Stimulated activated naive CD8-positive, alpha-beta T cell treated with anti-CD3 and anti-CD28 coated beads, Interleukin-15, Interleukin-2, amounts not matched to agents 100 U/mL and 50 U/mL, for 24 hours (primary cell): ENCODE measurements around the gene YTHDF1.

Experiments
- ATAC-seq: fragments of 150-1000 bp; cut with Tn5 transposase; one replicate; pipeline ENCODE4 v1.10.0; 2021
- DNase-seq: peaks from one replicate; pipeline ENCODE4 v3.0.0; 2021

The YTHDF1 gene

GRCh38 chr20:63155266-63156165, 60.4 kb downstream of the YTHDF1 start:
- DNase-seq (no peak), ATAC-seq (no peak)

GRCh38 chr20:63154395-63154794, 61.5 kb downstream of the YTHDF1 start:
- ATAC-seq = no peak
- no peak for DNase-seq

- ATAC-seq = no peak
Observed at GRCh38 chr20:63153254-63154221, 62.4 kb downstream of the YTHDF1 start.

GRCh38 chr20:63152322-63153253, 63.3 kb downstream of the YTHDF1 start:
- DNase-seq = no peak
- no peak for ATAC-seq

More at GRCh38 chr20:63153254-63154221, 62.4 kb downstream of the YTHDF1 start:
- no peak for DNase-seq

GRCh38 chr20:63151554-63152321, 64.2 kb downstream of the YTHDF1 start:
- DNase-seq (no peak), ATAC-seq (no peak)

GRCh38 chr20:63150911-63151531, 64.9 kb downstream of the YTHDF1 start:
- no peak for DNase-seq
- ATAC-seq = no peak

- no peak for DNase-seq
- ATAC-seq = no peak
Observed at GRCh38 chr20:63150391-63150898, 65.5 kb downstream of the YTHDF1 start.

GRCh38 chr20:63149531-63150192, 66.3 kb downstream of the YTHDF1 start:
- DNase-seq (no peak), ATAC-seq (no peak)

- ATAC-seq = no peak
- no peak for DNase-seq
Observed at GRCh38 chr20:63148696-63149095, 67.2 kb downstream of the YTHDF1 start.

- DNase-seq (no peak), ATAC-seq (no peak)
Observed at GRCh38 chr20:63147532-63147931, 68.4 kb downstream of the YTHDF1 start.
